ENCODE results near the gene SLC16A7.

SLC16A7 gene

GRCh38 chr12:59675461-59675860 lies 79.6 kb downstream of the SLC16A7 start:
- H3K79me2 ChIP-seq (ENCODE audit: insufficient read depth, low read length): no peaks in the 10 kb centered on the region
- H3F3A ChIP-seq (ENCODE audit: insufficient read depth, low read length): no peaks in the 10 kb centered on the region
- H3K27me3 ChIP-seq (ENCODE audit: insufficient read depth, low read length): no peaks in the 10 kb centered on the region

DNA sequence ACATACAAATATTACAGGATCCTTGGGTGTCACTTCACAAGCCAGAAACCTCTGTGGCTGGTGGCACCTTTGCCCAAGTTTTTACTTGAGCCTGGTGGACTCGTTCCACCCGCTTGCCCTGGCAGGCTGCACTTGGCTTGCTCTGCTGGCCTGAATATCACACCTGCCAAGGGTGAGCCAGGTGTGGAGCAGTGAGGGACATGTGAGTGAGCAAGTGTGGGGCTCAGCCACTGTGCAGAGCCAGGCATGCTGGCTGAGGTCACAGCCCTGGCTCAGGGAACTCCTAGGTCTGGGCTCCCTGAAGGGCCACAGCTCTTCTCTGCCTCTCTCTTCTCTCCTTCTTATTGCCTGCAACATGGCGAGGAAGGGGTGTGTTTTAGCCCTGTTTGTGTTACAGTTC lies 82.0 kb downstream of the SLC16A7 start:
- no peaks in the 10 kb centered on the region for H3F3A ChIP-seq (ENCODE audit: insufficient read depth, low read length)
- no peak overlapping the region for H3K9ac ChIP-seq (ENCODE audit: low read length)
- no peak overlapping the region for H3K27ac ChIP-seq (ENCODE audit: low read depth, low read length, poor library complexity, severe bottlenecking)
- H3K4me3 ChIP-seq (ENCODE audit: low read depth, low read length, poor library complexity, severe bottlenecking): no peak overlapping the region
- H3K9me3 ChIP-seq (ENCODE audit: low read length): peaks cover 5% of the 10 kb centered on the region; the same call in 1 of the 2 replicates
- TF ChIP-seq EZH2 (IDR thresholded peaks at IDR 0.05; ENCODE audit: borderline replicate concordance, low read length) (no peak), CTCF (IDR thresholded peaks at IDR 0.05; ENCODE audit: low read length) (no peak)
- H3K27me3 ChIP-seq (ENCODE audit: insufficient read depth, low read length): no peaks in the 10 kb centered on the region
- no peaks in the 10 kb centered on the region for H3K79me2 ChIP-seq (ENCODE audit: insufficient read depth, low read length)
- H3K36me3 ChIP-seq (ENCODE audit: insufficient read depth, low read length): peaks cover 16% of the 10 kb centered on the region
- H2AFZ ChIP-seq (ENCODE audit: low read length): no peak overlapping the region
- H4K20me1 ChIP-seq (ENCODE audit: insufficient read depth, low read length): no peaks in the 10 kb centered on the region
- H3K4me1 ChIP-seq (ENCODE audit: insufficient read depth, low read length, severe bottlenecking): no peaks in the 10 kb centered on the region
- H3K4me2 ChIP-seq (ENCODE audit: low read length): no peak overlapping the region
- no peaks in the 10 kb centered on the region for H3K9me2 ChIP-seq (ENCODE audit: low read depth, low read length)

More at GRCh38 chr12:59675461-59675860, 79.6 kb downstream of the SLC16A7 start:
- peaks cover 5% of the 10 kb centered on the region; the same call in 1 of the 2 replicates for H3K9me3 ChIP-seq (ENCODE audit: low read length)
- H3K9me2 ChIP-seq (ENCODE audit: low read depth, low read length): no peaks in the 10 kb centered on the region
- H2AFZ ChIP-seq (ENCODE audit: low read length): no peak overlapping the region
- no peak overlapping the region for H3K4me3 ChIP-seq (ENCODE audit: low read depth, low read length, poor library complexity, severe bottlenecking)
- H3K36me3 ChIP-seq (ENCODE audit: insufficient read depth, low read length): peaks cover 16% of the 10 kb centered on the region
- H4K20me1 ChIP-seq (ENCODE audit: insufficient read depth, low read length): no peaks in the 10 kb centered on the region
- H3K9ac ChIP-seq (ENCODE audit: low read length): no peak overlapping the region
- no peaks in the 10 kb centered on the region for H3K4me1 ChIP-seq (ENCODE audit: insufficient read depth, low read length, severe bottlenecking)
- no peak overlapping the region for H3K4me2 ChIP-seq (ENCODE audit: low read length)
- TF ChIP-seq EZH2 (IDR thresholded peaks at IDR 0.05; ENCODE audit: borderline replicate concordance, low read length): no peak
- no peak for TF ChIP-seq CTCF (IDR thresholded peaks at IDR 0.05; ENCODE audit: low read length)
- H3K27ac ChIP-seq (ENCODE audit: low read depth, low read length, poor library complexity, severe bottlenecking): no peak overlapping the region

DNA sequence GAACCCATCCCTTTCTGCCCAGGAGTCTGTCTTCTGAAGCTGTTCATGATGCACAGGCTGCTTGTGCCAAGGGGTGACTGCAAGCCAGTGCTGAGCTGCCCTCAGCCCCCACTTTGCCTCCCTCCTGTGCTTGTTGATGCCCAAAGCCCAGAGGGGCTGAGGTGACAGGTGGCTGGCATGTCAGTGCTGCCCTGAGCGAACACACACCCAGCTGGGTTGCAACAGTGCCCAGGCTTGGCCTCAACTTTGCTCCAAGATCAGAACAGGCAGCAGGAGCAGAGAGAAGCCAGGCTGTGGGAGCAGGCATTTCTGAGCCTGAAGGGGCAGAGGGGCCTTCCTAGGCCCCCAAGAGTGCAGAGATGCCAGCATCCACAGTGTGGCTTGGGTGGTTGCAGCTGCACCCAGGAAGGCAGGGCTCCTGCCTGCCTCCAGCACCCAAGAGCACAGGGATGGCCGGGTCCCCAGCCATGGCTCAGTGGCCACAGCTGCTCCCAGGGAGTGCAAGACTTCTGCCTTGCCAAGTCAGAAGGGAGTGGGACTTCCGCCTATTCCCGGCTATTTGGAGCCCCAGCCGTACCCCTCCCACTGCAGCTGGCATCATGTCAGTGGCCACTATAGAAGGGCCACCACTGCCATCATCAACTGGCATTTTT lies 83.1 kb downstream of the SLC16A7 start:
- Histone ChIP-seq H3K36me3 (ENCODE audit: insufficient read depth, low read length) (peaks cover 16% of the 10 kb centered on the region), H3K9me2 (ENCODE audit: low read depth, low read length) (no peaks in the 10 kb centered on the region), H3K4me3 (ENCODE audit: low read depth, low read length, poor library complexity, severe bottlenecking) (no peak overlapping the region), H3K4me2 (ENCODE audit: low read length) (no peak overlapping the region), H3K9me3 (ENCODE audit: low read length) (peaks cover 5% of the 10 kb centered on the region; the same call in 1 of the 2 replicates), H3K4me1 (ENCODE audit: insufficient read depth, low read length, severe bottlenecking) (no peaks in the 10 kb centered on the region), H4K20me1 (ENCODE audit: insufficient read depth, low read length) (no peaks in the 10 kb centered on the region), H2AFZ (ENCODE audit: low read length) (no peak overlapping the region), H3F3A (ENCODE audit: insufficient read depth, low read length) (no peaks in the 10 kb centered on the region), H3K27ac (ENCODE audit: low read depth, low read length, poor library complexity, severe bottlenecking) (no peak overlapping the region), H3K27me3 (ENCODE audit: insufficient read depth, low read length) (no peaks in the 10 kb centered on the region), H3K79me2 (ENCODE audit: insufficient read depth, low read length) (no peaks in the 10 kb centered on the region), H3K9ac (ENCODE audit: low read length) (no peak overlapping the region)
- TF ChIP-seq CTCF (IDR thresholded peaks at IDR 0.05; ENCODE audit: low read length) (no peak), EZH2 (IDR thresholded peaks at IDR 0.05; ENCODE audit: borderline replicate concordance, low read length) (no peak)
